Measurements from ENCODE around the gene FNDC3B. TPM values are rescaled to one million over a fixed set of nuclear protein-coding genes. Genes with fewer than 3 reads are reported as not detected.

The FNDC3B gene
- total RNA-seq, 2 donors from 2014 or later: 57.6 to 69.3 TPM

- Histone ChIP-seq H3K4me3 (no peak overlapping the region), H3K4me1 (peaks cover 0 to 15% of the 10 kb centered on the region in 2 donors), H3K27ac (no peak overlapping the region), H3K9me3 (no peaks in the 10 kb centered on the region), H3K36me3 (peaks cover 42% of the 10 kb centered on the region), H3K27me3 (no peaks in the 10 kb centered on the region)
- no peak for TF ChIP-seq CTCF (IDR thresholded peaks at IDR 0.05)
- no peak for DNase-seq (ENCODE audit: low spot score)
Observed at GRCh38 chr3:172112734-172113120, 73.3 kb downstream of the FNDC3B start.

- Histone ChIP-seq H3K4me1 (peaks cover 0 to 5% of the 10 kb centered on the region in 2 donors), H3K27me3 (no peaks in the 10 kb centered on the region), H3K36me3 (peaks cover 42% of the 10 kb centered on the region), H3K4me3 (no peak overlapping the region), H3K9me3 (no peaks in the 10 kb centered on the region), H3K27ac (no peak overlapping the region)
- TF ChIP-seq CTCF (IDR thresholded peaks at IDR 0.05): no peak
- DNase-seq (ENCODE audit: low spot score): no peak
Observed at GRCh38 chr3:172113710-172114109, 74.3 kb downstream of the FNDC3B start.

GRCh38 chr3:172115059-172115458, 75.7 kb downstream of the FNDC3B start:
- Histone ChIP-seq H3K9me3 (no peaks in the 10 kb centered on the region), H3K36me3 (peaks cover 49% of the 10 kb centered on the region), H3K4me1 (peaks cover 0 to 4% of the 10 kb centered on the region in 2 donors), H3K27me3 (no peaks in the 10 kb centered on the region), H3K27ac (no peak overlapping the region), H3K4me3 (no peak overlapping the region)
- TF ChIP-seq CTCF (IDR thresholded peaks at IDR 0.05): no peak
- DNase-seq (ENCODE audit: low spot score): no peak

GRCh38 chr3:172115787-172116186, 76.4 kb downstream of the FNDC3B start:
- Histone ChIP-seq H3K9me3 (no peaks in the 10 kb centered on the region), H3K27ac (no peak overlapping the region), H3K36me3 (peaks cover 49% of the 10 kb centered on the region), H3K27me3 (no peaks in the 10 kb centered on the region), H3K4me3 (no peak overlapping the region), H3K4me1 (peaks cover 0 to 4% of the 10 kb centered on the region in 2 donors)
- no peak for DNase-seq (ENCODE audit: low spot score)
- TF ChIP-seq CTCF (IDR thresholded peaks at IDR 0.05): no peak

DNA sequence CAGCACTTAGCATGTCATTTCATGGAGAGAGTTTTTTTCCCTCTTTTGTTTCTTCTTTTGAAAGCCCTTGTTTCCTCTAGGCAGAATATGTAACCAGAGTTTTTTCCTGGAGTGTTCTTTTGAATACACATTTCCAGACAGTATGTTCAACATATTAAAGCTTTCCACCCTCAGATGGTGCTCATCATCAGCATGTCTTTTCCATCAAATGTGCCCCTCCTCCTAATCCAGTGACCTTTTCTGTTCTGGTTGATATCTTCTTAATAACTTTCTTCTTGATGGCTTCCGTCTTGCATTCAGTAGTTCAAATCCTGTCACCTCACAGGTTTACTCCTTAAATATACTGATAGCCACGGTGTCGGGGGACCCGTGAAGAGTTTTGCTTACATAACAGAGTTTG, 78.6 kb downstream of the FNDC3B start:
- peaks cover 0 to 17% of the 10 kb centered on the region in 2 donors for H3K4me1 ChIP-seq
- H3K27me3 ChIP-seq: no peaks in the 10 kb centered on the region
- no peak for DNase-seq (ENCODE audit: low spot score)
- H3K27ac ChIP-seq: no peak overlapping the region
- peaks cover 44% of the 10 kb centered on the region for H3K36me3 ChIP-seq
- TF ChIP-seq CTCF (IDR thresholded peaks at IDR 0.05): no peak
- no peak overlapping the region for H3K4me3 ChIP-seq
- H3K9me3 ChIP-seq: no peaks in the 10 kb centered on the region

GRCh38 chr3:172119266-172119969, 80.0 kb downstream of the FNDC3B start:
- no peak overlapping the region for H3K4me3 ChIP-seq
- no peak for DNase-seq (ENCODE audit: low spot score)
- H3K27me3 ChIP-seq: no peaks in the 10 kb centered on the region
- no peak overlapping the region for H3K27ac ChIP-seq
- peaks cover 0 to 20% of the 10 kb centered on the region in 2 donors for H3K4me1 ChIP-seq
- no peaks in the 10 kb centered on the region for H3K9me3 ChIP-seq
- no peak for TF ChIP-seq CTCF (IDR thresholded peaks at IDR 0.05)
- H3K36me3 ChIP-seq: peaks cover 38% of the 10 kb centered on the region

All from right atrium auricular region (tissue), 2 donors.